Endodermal cell (in vitro differentiated cells): Measurements from ENCODE around the gene BTN2A1. TPM values are rescaled to one million over a fixed set of nuclear protein-coding genes. Genes with fewer than 3 reads are reported as not detected.

Experiments
- DNase-seq: peaks from one replicate; pipeline ENCODE4 v3.0.0-alpha.2; 2017
- H3K27ac ChIP-seq: 2 replicates; pipeline ENCODE4 v1.5.1; 2013; ENCODE audit warnings: mild to moderate bottlenecking, low read depth, low read length, moderate library complexity
- H3K27me3 ChIP-seq: 2 replicates; pipeline ENCODE4 v1.6.1; 2013; ENCODE audit warnings: mild to moderate bottlenecking, low read length, moderate library complexity; ENCODE audit not compliant: insufficient read depth, control insufficient read depth, poor library complexity, severe bottlenecking
- H3K36me3 ChIP-seq: 2 replicates; pipeline ENCODE4 v1.7.0; 2013; ENCODE audit warnings: mild to moderate bottlenecking, low read length, moderate library complexity; ENCODE audit not compliant: control insufficient read depth, insufficient read depth
- H3K4me1 ChIP-seq: one replicate; pipeline ENCODE4 v1.7.0; 2013; ENCODE audit warnings: low read length; ENCODE audit not compliant: control insufficient read depth, insufficient read depth
- H3K4me3 ChIP-seq: 2 replicates; pipeline ENCODE4 v1.5.1; 2013; ENCODE audit warnings: mild to moderate bottlenecking, low read length, moderate library complexity
- H3K9ac ChIP-seq: 2 replicates; pipeline ENCODE4 v1.6.1; 2013; ENCODE audit warnings: mild to moderate bottlenecking, low read length, moderate library complexity; ENCODE audit not compliant: poor library complexity, severe bottlenecking; ENCODE audit errors: extremely low read depth
- H3K9me3 ChIP-seq: 2 replicates; pipeline ENCODE4 v1.6.1; 2013; ENCODE audit warnings: mild to moderate bottlenecking, low read length, moderate library complexity; ENCODE audit not compliant: control insufficient read depth
- H3K27ac Mint-ChIP-seq: 2 replicates; pipeline ENCODE4 v1.8.0; 2020; ENCODE audit warnings: mixed read lengths
- H3K27me3 Mint-ChIP-seq: 2 replicates; pipeline ENCODE4 v1.8.0; 2021; ENCODE audit warnings: mild to moderate bottlenecking, mixed read lengths; ENCODE audit not compliant: insufficient read depth
- H3K36me3 Mint-ChIP-seq: 2 replicates; pipeline ENCODE4 v1.8.0; 2020; ENCODE audit warnings: low read depth, mixed read lengths
- H3K4me1 Mint-ChIP-seq: 2 replicates; pipeline ENCODE4 v1.8.0; 2020; ENCODE audit warnings: mixed read lengths
- H3K4me3 Mint-ChIP-seq: 2 replicates; pipeline ENCODE4 v1.8.0; 2020; ENCODE audit warnings: mild to moderate bottlenecking, moderate library complexity, mixed read lengths
- H3K9me3 Mint-ChIP-seq: 2 replicates; pipeline ENCODE4 v1.8.0; 2020; ENCODE audit warnings: mild to moderate bottlenecking, mixed read lengths
- WGBS, 2 experiments: methylation state at CpG; one replicate each; pipeline versions ENCODE4 v1.1.5 to v1.1.7; 2013; ENCODE audit warnings: missing lambda C conversion rate in 2 of 2, mixed read lengths in 1 of 2; ENCODE audit not compliant: insufficient coverage in 1 of 2, insufficient read length in 1 of 2; 5-methylcytosine and 5-hydroxymethylcytosine counted together
- total RNA-seq, 2 donors: library from RNA; stranded (reverse); fragmentation: NEBNext Ultra II Directional in 1 of 2; extraction: Animal tissue kit (Norgen Biotek cat#: 25700) in 1 of 2; gene quantifications; 2 replicates in 1 of 2; 3 replicates in 1 of 2; pipeline ENCODE4 v1.2.1, GENCODE V29; 2021
- TF ChIP-seq, protein P1 (sequence below): fragments of 200-600 bp; sonication (generic); conservative IDR thresholded peaks from 2 replicates; pipeline ENCODE4 v1.5.0; 2021; ENCODE audit warnings: antibody characterized with exemption, mild to moderate bottlenecking

Gene BTN2A1
- total RNA-seq, 2 donors from 2014 or later = 15.0 to 18.7 TPM

DNA sequence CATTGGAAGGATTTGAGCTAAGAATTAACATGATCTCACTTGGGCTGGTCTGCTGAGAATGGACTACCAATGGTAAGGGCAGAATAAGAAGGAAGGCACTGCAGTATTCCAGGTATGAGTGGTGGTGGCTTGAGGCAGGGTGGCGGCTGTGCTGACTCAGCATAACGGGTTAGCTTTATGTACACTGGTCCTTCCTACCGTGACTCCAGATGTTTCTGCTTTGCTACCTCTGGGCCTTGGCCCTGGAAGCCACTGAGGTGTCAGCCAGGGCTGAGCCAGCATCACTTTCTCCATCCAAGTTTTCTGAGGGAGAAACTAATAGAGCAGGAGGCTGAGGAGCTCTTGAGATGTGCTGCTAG, 30.3 kb upstream of the BTN2A1 start:
- H3K4me1 Mint-ChIP-seq = no peaks in the 10 kb centered on the region
- Histone ChIP-seq H3K9ac (no peak overlapping the region), H3K4me1 (no peaks in the 10 kb centered on the region), H3K36me3 (no peaks in the 10 kb centered on the region), H3K27me3 (no peaks in the 10 kb centered on the region), H3K4me3 (no peak overlapping the region), H3K9me3 (peaks cover 1% of the 10 kb centered on the region), H3K27ac (no peak overlapping the region)
- TF ChIP-seq, protein P1, sequence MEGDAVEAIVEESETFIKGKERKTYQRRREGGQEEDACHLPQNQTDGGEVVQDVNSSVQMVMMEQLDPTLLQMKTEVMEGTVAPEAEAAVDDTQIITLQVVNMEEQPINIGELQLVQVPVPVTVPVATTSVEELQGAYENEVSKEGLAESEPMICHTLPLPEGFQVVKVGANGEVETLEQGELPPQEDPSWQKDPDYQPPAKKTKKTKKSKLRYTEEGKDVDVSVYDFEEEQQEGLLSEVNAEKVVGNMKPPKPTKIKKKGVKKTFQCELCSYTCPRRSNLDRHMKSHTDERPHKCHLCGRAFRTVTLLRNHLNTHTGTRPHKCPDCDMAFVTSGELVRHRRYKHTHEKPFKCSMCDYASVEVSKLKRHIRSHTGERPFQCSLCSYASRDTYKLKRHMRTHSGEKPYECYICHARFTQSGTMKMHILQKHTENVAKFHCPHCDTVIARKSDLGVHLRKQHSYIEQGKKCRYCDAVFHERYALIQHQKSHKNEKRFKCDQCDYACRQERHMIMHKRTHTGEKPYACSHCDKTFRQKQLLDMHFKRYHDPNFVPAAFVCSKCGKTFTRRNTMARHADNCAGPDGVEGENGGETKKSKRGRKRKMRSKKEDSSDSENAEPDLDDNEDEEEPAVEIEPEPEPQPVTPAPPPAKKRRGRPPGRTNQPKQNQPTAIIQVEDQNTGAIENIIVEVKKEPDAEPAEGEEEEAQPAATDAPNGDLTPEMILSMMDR = no peak
- H3K9me3 Mint-ChIP-seq = peaks cover 8% of the 10 kb centered on the region
- no peaks in the 10 kb centered on the region for H3K27me3 Mint-ChIP-seq
- no peak overlapping the region for H3K4me3 Mint-ChIP-seq
- H3K27ac Mint-ChIP-seq = no peak overlapping the region
- WGBS, 2 experiments = 91% methylated on average over 3 of the region's 3 CpGs; no CpG with 5 or more reads in 1 of the 2 experiments
- DNase-seq = no peak
- H3K36me3 Mint-ChIP-seq = peaks cover 64% of the 10 kb centered on the region

DNA sequence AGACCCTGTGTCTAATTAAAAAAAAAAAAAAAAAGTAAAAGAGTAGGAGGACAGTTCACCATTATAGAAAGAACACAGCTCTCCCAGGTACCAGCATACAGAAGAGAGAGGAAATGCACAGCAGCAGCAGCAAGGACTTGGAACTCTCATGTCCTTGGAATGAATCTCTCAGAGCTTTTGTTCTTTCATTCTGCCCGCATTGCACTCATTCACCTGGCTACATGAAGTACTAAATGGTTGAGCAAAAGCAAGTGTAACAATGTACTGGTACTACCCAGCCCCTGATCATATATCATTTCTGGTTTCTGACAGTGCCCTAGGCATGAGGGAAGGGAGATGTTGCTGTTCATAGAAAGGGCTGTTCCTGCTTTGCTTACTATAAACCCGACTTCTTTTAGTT, 29.5 kb upstream of the BTN2A1 start:
- Histone ChIP-seq H3K4me1 (no peaks in the 10 kb centered on the region), H3K36me3 (no peaks in the 10 kb centered on the region), H3K4me3 (no peak overlapping the region), H3K9ac (no peak overlapping the region), H3K27me3 (no peaks in the 10 kb centered on the region), H3K9me3 (peaks cover 9% of the 10 kb centered on the region), H3K27ac (no peak overlapping the region)
- 64 to 94% methylated on average over 1 to 2 of the region's 2 CpGs for WGBS, 2 experiments
- TF ChIP-seq, protein P1 = no peak
- Mint-ChIP-seq H3K27ac (no peak overlapping the region), H3K4me1 (no peaks in the 10 kb centered on the region), H3K36me3 (peaks cover 71% of the 10 kb centered on the region), H3K4me3 (no peak overlapping the region), H3K9me3 (peaks cover 16% of the 10 kb centered on the region), H3K27me3 (no peaks in the 10 kb centered on the region)
- no peak for DNase-seq

DNA sequence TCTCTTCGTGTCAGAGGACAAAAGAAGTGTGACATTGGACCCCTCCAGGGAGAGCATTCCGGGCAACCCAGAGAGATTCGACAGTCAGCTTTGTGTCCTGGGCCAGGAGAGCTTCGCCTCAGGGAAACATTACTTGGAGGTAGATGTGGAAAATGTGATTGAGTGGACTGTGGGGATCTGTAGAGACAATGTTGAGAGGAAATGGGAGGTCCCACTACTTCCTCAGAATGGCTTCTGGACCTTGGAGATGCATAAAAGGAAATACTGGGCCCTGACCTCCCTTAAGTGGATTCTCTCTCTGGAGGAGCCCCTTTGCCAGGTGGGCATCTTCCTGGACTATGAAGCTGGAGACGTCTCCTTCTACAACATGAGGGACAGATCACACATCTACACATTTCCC, 27.0 kb upstream of the BTN2A1 start:
- Histone ChIP-seq H3K36me3 (no peaks in the 10 kb centered on the region), H3K4me3 (no peak overlapping the region), H3K4me1 (no peaks in the 10 kb centered on the region), H3K9me3 (peaks cover 21% of the 10 kb centered on the region), H3K9ac (no peak overlapping the region), H3K27ac (no peak overlapping the region), H3K27me3 (no peaks in the 10 kb centered on the region)
- Mint-ChIP-seq H3K4me1 (no peaks in the 10 kb centered on the region), H3K27ac (no peak overlapping the region), H3K36me3 (peaks cover 84% of the 10 kb centered on the region), H3K4me3 (no peak overlapping the region), H3K27me3 (no peaks in the 10 kb centered on the region), H3K9me3 (peaks cover 38% of the 10 kb centered on the region)
- DNase-seq = no peak
- TF ChIP-seq, protein P1 = no peak
- WGBS, 2 experiments = 88% methylated on average over 5 of the region's 5 CpGs
